CD8-positive, alpha-beta memory T cell (primary cell): Measurements from ENCODE around the gene PCID2. TPM values are rescaled to one million over a fixed set of nuclear protein-coding genes. Genes with fewer than 3 reads are reported as not detected.

ENCODE experiments used
- CTCF ChIA-PET: fragments of 350-600 bp; sonication (Branson Sonifier 250); formaldehyde crosslinking; loops from one replicate; lab custom pipeline; 2021; ENCODE audit warnings: antibody characterized with exemption; lab: Charles Lee
- POLR2A ChIA-PET: fragments of 350-600 bp; sonication (Branson Sonifier 250); formaldehyde crosslinking; loops from one replicate; lab custom pipeline; 2021; ENCODE audit warnings: antibody characterized with exemption; lab: Charles Lee
- DNase-seq, 5 donors: peaks; one replicate each; pipeline versions ENCODE4 v3.0.0 to v3.0.0-alpha.2; 2020 to 2022; ENCODE audit warnings: mixed read lengths in 1 of 5
- H3K27ac ChIP-seq: one replicate; pipeline ENCODE4 v1.7.0; 2013; ENCODE audit warnings: low read depth, mild to moderate bottlenecking, low read length, moderate library complexity
- H3K27me3 ChIP-seq: 2 replicates; pipeline ENCODE4 v1.7.0; 2013; ENCODE audit warnings: low read length, mild to moderate bottlenecking; ENCODE audit not compliant: insufficient read depth, poor library complexity, severe bottlenecking
- H3K36me3 ChIP-seq: 2 replicates; pipeline ENCODE4 v1.7.0; 2013; ENCODE audit warnings: mild to moderate bottlenecking, low read length, moderate library complexity; ENCODE audit not compliant: insufficient read depth
- H3K4me1 ChIP-seq: 2 replicates; pipeline ENCODE4 v1.7.0; 2013; ENCODE audit warnings: mild to moderate bottlenecking, low read length, moderate library complexity; ENCODE audit not compliant: insufficient read depth
- H3K4me3 ChIP-seq: 2 replicates; pipeline ENCODE4 v1.7.0; 2013; ENCODE audit warnings: mild to moderate bottlenecking, low read length
- H3K9me3 ChIP-seq: 2 replicates; pipeline ENCODE4 v1.7.0; 2013; ENCODE audit warnings: mild to moderate bottlenecking, low read length
- H3K27ac Mint-ChIP-seq, 8 donors: one replicate each; pipeline ENCODE4 v1.8.0; 2020 to 2021; ENCODE audit warnings: mixed read lengths in 8 of 8, mild to moderate bottlenecking in 6 of 8, inconsistent platforms in 3 of 8, moderate library complexity in 3 of 8
- H3K27me3 Mint-ChIP-seq, 2 donors: one replicate each; pipeline ENCODE4 v1.8.0; 2020 to 2021; ENCODE audit warnings: mixed read lengths in 2 of 2, mild to moderate bottlenecking in 1 of 2, moderate library complexity in 1 of 2
- H3K36me3 Mint-ChIP-seq, 3 donors: one replicate each; pipeline ENCODE4 v1.8.0; 2020 to 2021; ENCODE audit warnings: mixed read lengths in 3 of 3, inconsistent platforms in 1 of 3, mild to moderate bottlenecking in 1 of 3
- H3K4me1 Mint-ChIP-seq, 3 donors: one replicate each; pipeline ENCODE4 v1.8.0; 2020 to 2021; ENCODE audit warnings: mixed read lengths in 3 of 3, inconsistent platforms in 1 of 3, mild to moderate bottlenecking in 1 of 3
- H3K4me3 Mint-ChIP-seq, 7 donors: one replicate each; pipeline ENCODE4 v1.8.0; 2020 to 2021; ENCODE audit warnings: mixed read lengths in 7 of 7, mild to moderate bottlenecking in 6 of 7, moderate library complexity in 4 of 7, inconsistent platforms in 2 of 7
- H3K9me3 Mint-ChIP-seq, 5 donors: one replicate each; pipeline ENCODE4 v1.8.0; 2020 to 2022; ENCODE audit warnings: mixed read lengths in 5 of 5, mild to moderate bottlenecking in 3 of 5, moderate library complexity in 2 of 5, inconsistent platforms in 1 of 5
- polyA plus RNA-seq: library from polyadenylated mRNA; unstranded; fragments of 300-500 nt; fragmentation: Illumina TruSeq; gene quantifications from one replicate; pipeline ENCODE4 v1.2.3, GENCODE V29; 2021
- total RNA-seq, 2 experiments: library from RNA; stranded (reverse); gene quantifications; one replicate each; pipeline ENCODE4 v1.2.3, GENCODE V29; 2021

PCID2 gene
- total and polyA plus RNA-seq, 3 experiments from 2014 or later, result 60.1 to 90.4 (median 62.3) TPM

- POLR2A ChIA-PET, result no interaction called here
- Histone ChIP-seq H3K36me3 (no peaks in the 10 kb centered on the region), H3K4me1 (no peaks in the 10 kb centered on the region), H3K4me3 (no peak overlapping the region), H3K9me3 (no peaks in the 10 kb centered on the region), H3K27me3 (no peaks in the 10 kb centered on the region), H3K27ac (no peak overlapping the region)
- no peak overlapping the region for H3K27ac Mint-ChIP-seq
- H3K4me1 Mint-ChIP-seq, result no peaks in the 10 kb centered on the region
- H3K27me3 Mint-ChIP-seq, result peaks cover 2 to 7% of the 10 kb centered on the region in 2 donors
- H3K4me3 Mint-ChIP-seq, result no peak overlapping the region
- CTCF ChIA-PET, result no interaction called here
- no peaks in the 10 kb centered on the region for H3K9me3 Mint-ChIP-seq
- no peaks in the 10 kb centered on the region for H3K36me3 Mint-ChIP-seq
- DNase-seq, result peak in 1 of 5 donors; percentile 33
Measured at GRCh38 chr13:113135281-113135760, 73.1 kb downstream of the PCID2 start.

GRCh38 chr13:113129921-113130750, 78.3 kb downstream of the PCID2 start:
- Mint-ChIP-seq H3K27me3 (peaks cover 14 to 31% of the 10 kb centered on the region in 2 donors), H3K36me3 (no peaks in the 10 kb centered on the region), H3K9me3 (no peaks in the 10 kb centered on the region), H3K4me3 (peak overlapping the region in 5 of 7 donors; percentile 13 to 72 (median 51)), H3K4me1 (peaks cover 3 to 8% (median 5%) of the 10 kb centered on the region in 3 donors), H3K27ac (no peak overlapping the region)
- POLR2A ChIA-PET, result no interaction called here
- Histone ChIP-seq H3K4me1 (no peaks in the 10 kb centered on the region), H3K27me3 (peaks cover 4% of the 10 kb centered on the region), H3K27ac (no peak overlapping the region), H3K4me3 (no peak overlapping the region), H3K9me3 (no peaks in the 10 kb centered on the region), H3K36me3 (no peaks in the 10 kb centered on the region)
- CTCF ChIA-PET, result no interaction called here
- peak in 2 of 5 donors; percentile 21 to 57 for DNase-seq

- CTCF ChIA-PET, result no interaction called here
- H3K4me3 ChIP-seq, result no peak overlapping the region
- Mint-ChIP-seq H3K4me1 (peaks cover 3 to 8% (median 5%) of the 10 kb centered on the region in 3 donors), H3K27ac (no peak overlapping the region), H3K4me3 (peak overlapping the region in 4 of 7 donors; percentile 25 to 51 (median 35)), H3K36me3 (no peaks in the 10 kb centered on the region), H3K9me3 (no peaks in the 10 kb centered on the region), H3K27me3 (peaks cover 14 to 31% of the 10 kb centered on the region in 2 donors)
- H3K27ac ChIP-seq, result no peak overlapping the region
- POLR2A ChIA-PET, result no interaction called here
- no peaks in the 10 kb centered on the region for H3K9me3 ChIP-seq
- H3K4me1 ChIP-seq, result no peaks in the 10 kb centered on the region
- no peaks in the 10 kb centered on the region for H3K36me3 ChIP-seq
- peak in 1 of 5 donors; percentile 40 for DNase-seq
- H3K27me3 ChIP-seq, result peaks cover 4% of the 10 kb centered on the region
Measured at GRCh38 chr13:113129480-113129879, 79.0 kb downstream of the PCID2 start.

Other genes starting within 250 kb of the PCID2 start
- 1 to 10 TPM; 9.1 to 9.6 TPM for gene MCF2L, start 239.5 kb downstream of the PCID2 start, total RNA-seq
- 2.5 TPM for gene MCF2L, start 239.5 kb downstream of the PCID2 start, polyA plus RNA-seq
- under 1 TPM; 0.22 to 0.29 TPM for gene F7, start 102.9 kb downstream of the PCID2 start, total RNA-seq
- gene F7, start 102.9 kb downstream of the PCID2 start, polyA plus RNA-seq, result 0.14 TPM
- gene F10, start 85.9 kb downstream of the PCID2 start, total RNA-seq, result not detected
- gene F10, start 85.9 kb downstream of the PCID2 start, polyA plus RNA-seq, result not detected
- gene PROZ, start 50.0 kb downstream of the PCID2 start, total RNA-seq, result not detected
- gene PROZ, start 50.0 kb downstream of the PCID2 start, polyA plus RNA-seq, result not detected
- 10 to 100 TPM; 82.5 to 87.3 TPM for gene CUL4A, start 944 bp upstream of the PCID2 start, total RNA-seq
- 67.4 TPM for gene CUL4A, start 944 bp upstream of the PCID2 start, polyA plus RNA-seq
- 100 to 1,000 TPM in 1 of 2 experiments, 10 to 100 TPM in 1; 97.2 to 110 TPM for gene LAMP1, start 88.6 kb upstream of the PCID2 start, total RNA-seq
- 36.6 TPM for gene LAMP1, start 88.6 kb upstream of the PCID2 start, polyA plus RNA-seq
- not detected for gene GRTP1, start 155.5 kb upstream of the PCID2 start, total RNA-seq
- not detected for gene GRTP1, start 155.5 kb upstream of the PCID2 start, polyA plus RNA-seq
- gene ADPRHL1, start 244.8 kb upstream of the PCID2 start, total RNA-seq, result under 1 TPM; 0.84 to 0.85 TPM
- gene ADPRHL1, start 244.8 kb upstream of the PCID2 start, polyA plus RNA-seq, result 0.56 TPM